GM12878 (cell line): Measurements from ENCODE around the gene RTEL1. TPM values are rescaled to one million over a fixed set of nuclear protein-coding genes. Genes with fewer than 3 reads are reported as not detected.
"Not testable (repeated sequence)": the region's sequence is repeated elsewhere in the genome, so short reads cannot be mapped to it uniquely, and the experiment has no call there.

Experiments
- ATAC-seq: fragments of 200-7000 bp; cut with Tn5 transposase; 3 replicates; pipeline ENCODE4 v1.9.1; 2020; ENCODE audit warnings: mild to moderate bottlenecking, moderate library complexity
- BruUV-seq: library from RNA; stranded (reverse); fragments of 400-500 nt; replicated peaks from 2 replicates; lab custom pipeline; 2021; lab: Mats Ljungman, UMichigan
- CTCF ChIA-PET: fragments of 300-600 bp; sonication (Branson Sonifier 250); formaldehyde crosslinking; extraction: SDS; loops from one replicate; lab custom pipeline; 2021; ENCODE audit warnings: inconsistent platforms; lab: Yijun Ruan, JAX
- POLR2A ChIA-PET: fragments of 350-600 bp; formaldehyde crosslinking; extraction: SDS; loops from one replicate; lab custom pipeline; 2021; ENCODE audit warnings: inconsistent platforms; lab: Charles Lee
- RAD21 ChIA-PET: fragments of 300-600 bp; sonication (Branson Sonifier 250); formaldehyde crosslinking; loops from one replicate; lab custom pipeline; 2023; ENCODE audit warnings: antibody characterized with exemption; ENCODE audit not compliant: unreplicated experiment; lab: Charles Lee
- SMC1A ChIA-PET: fragments of 300-600 bp; sonication (Branson Sonifier 250); formaldehyde crosslinking; loops from one replicate; lab custom pipeline; 2023; ENCODE audit not compliant: unreplicated experiment, uncharacterized antibody; lab: Charles Lee
- DNase-seq: peaks from one replicate; pipeline ENCODE4 v3.0.0-alpha.2; 2011; ENCODE audit warnings: low read depth, low spot score
- FAIRE-seq: peaks from 3 replicates; lab custom pipeline; 2011; peaks lifted over from hg19 to GRCh38; lab: Jason Lieb, UNC
- H2AFZ ChIP-seq: 2 replicates; pipeline ENCODE4 v1.6.0; 2011; ENCODE audit warnings: low read depth, low read length, control low read depth; ENCODE audit not compliant: control insufficient read depth
- H3K27ac ChIP-seq: 2 replicates; pipeline ENCODE4 v1.5.1; 2011; ENCODE audit warnings: control low read depth; ENCODE audit not compliant: control insufficient read depth, insufficient read depth
- H3K27me3 ChIP-seq, 2 experiments: replicated peaks in 1 of 2; 2 replicates each; pipeline versions ENCODE4 v1.6.0 to v1.6.1; 2011; ENCODE audit warnings: low read length in 1 of 2; ENCODE audit not compliant: control insufficient read depth in 2 of 2, insufficient read depth in 2 of 2
- H3K36me3 ChIP-seq, 2 experiments: 2 replicates each; pipeline ENCODE4 v1.5.1; 2011; ENCODE audit warnings: low read length in 1 of 2; ENCODE audit not compliant: control insufficient read depth in 2 of 2, insufficient read depth in 2 of 2
- H3K4me1 ChIP-seq: 2 replicates; pipeline ENCODE4 v1.6.1; 2011; ENCODE audit warnings: mild to moderate bottlenecking, low read length, moderate library complexity, mixed read lengths; ENCODE audit not compliant: control insufficient read depth, insufficient read depth
- H3K4me2 ChIP-seq: 2 replicates; pipeline ENCODE4 v1.6.0; 2011; ENCODE audit warnings: control low read depth; ENCODE audit not compliant: control insufficient read depth, insufficient read depth
- H3K4me3 ChIP-seq: fragments of 200-600 bp; sonication (generic); 2 replicates; pipeline ENCODE4 v1.5.1; 2016
- H3K79me2 ChIP-seq: 2 replicates; pipeline ENCODE4 v1.6.0; 2011; ENCODE audit warnings: low read length; ENCODE audit not compliant: control insufficient read depth, insufficient read depth
- H3K9ac ChIP-seq: 2 replicates; pipeline ENCODE4 v1.8.0; 2011; ENCODE audit warnings: low read length, control low read depth, mixed read lengths; ENCODE audit not compliant: control insufficient read depth, insufficient read depth
- H3K9me3 ChIP-seq: replicated peaks from 3 replicates; pipeline ENCODE4 v1.5.1; 2011; ENCODE audit warnings: mild to moderate bottlenecking, low read length; ENCODE audit not compliant: control insufficient read depth, insufficient read depth
- H4K20me1 ChIP-seq: 2 replicates; pipeline ENCODE4 v1.6.0; 2011; ENCODE audit not compliant: control insufficient read depth, insufficient read depth
- CBX5 ChIP-seq: sonication (generic); IDR thresholded peaks from 2 replicates; pipeline ENCODE4 v1.6.1; 2016; ENCODE audit warnings: low read depth, moderate library complexity, mild to moderate bottlenecking, inconsistent platforms
- RAD51 ChIP-seq: fragments of 450-650 bp; IDR thresholded peaks from 2 replicates; pipeline ENCODE4 v1.6.1; 2016; ENCODE audit warnings: moderate library complexity, mild to moderate bottlenecking, inconsistent platforms
- TCF3 ChIP-seq: IDR thresholded peaks from 2 replicates; pipeline ENCODE4 v1.6.1; 2012; ENCODE audit warnings: low read depth, mild to moderate bottlenecking, low read length, borderline replicate concordance; ENCODE audit not compliant: insufficient read depth
- WGBS: methylation state at CpG from one replicate; pipeline ENCODE4 v1.1.6; 2016; ENCODE audit warnings: low lambda C conversion rate; ENCODE audit not compliant: insufficient replicate concordance, insufficient coverage; ENCODE audit errors: missing lambda C conversion rate; 5-methylcytosine and 5-hydroxymethylcytosine counted together
- in situ Hi-C: fragments of 300-500 bp; cut with MboI; formaldehyde crosslinking; loops from 9 replicates; pipeline ENCODE4 v1.14.3; 2018; ENCODE audit warnings: mixed read lengths
- intact Hi-C: fragments of 100-400 bp; cut with micrococcal nuclease; formaldehyde crosslinking; loops from one replicate; pipeline ENCODE4 v1.14.2; 2022; ENCODE audit not compliant: unreplicated experiment
- polyA plus RNA-seq, 11 experiments: library from polyadenylated mRNA; depleted of rRNA in 4 of 11; unstranded in 6 of 11; stranded (reverse) in 5 of 11; fragments of >200 nt; fragmentation: Nextera tagmentation in 4 of 11; fragmentation: Illumina TruSeq in 1 of 11; extraction: Ambion mirVana in 4 of 11; extraction: Trizol in 1 of 11; gene quantifications; 1 replicate in 1 of 11; 2 replicates in 10 of 11; pipeline versions ENCODE4 v1.2.1 to v1.2.3, GENCODE V29; 2011 to 2016; ENCODE audit warnings: inconsistent platforms in 2 of 11, missing spikeins in 2 of 11, low read depth in 1 of 11
- total RNA-seq, 4 experiments: library from RNA; depleted of rRNA in 3 of 4; stranded (reverse); fragments of >200 nt in 3 of 4; fragmentation: Illumina TruSeq in 1 of 4; extraction: Trizol in 1 of 4; gene quantifications; 2 replicates each; pipeline versions ENCODE4 v1.2.1 to v1.2.3, GENCODE V29; 2013 to 2021

RTEL1 gene
- total and polyA plus RNA-seq, 10 of the 15 experiments (the other 5 are each of a cell fraction or from before 2014, with no cell fraction given) = 0.40 to 37.2 (median 15.6) TPM; not detected in 1

DNA sequence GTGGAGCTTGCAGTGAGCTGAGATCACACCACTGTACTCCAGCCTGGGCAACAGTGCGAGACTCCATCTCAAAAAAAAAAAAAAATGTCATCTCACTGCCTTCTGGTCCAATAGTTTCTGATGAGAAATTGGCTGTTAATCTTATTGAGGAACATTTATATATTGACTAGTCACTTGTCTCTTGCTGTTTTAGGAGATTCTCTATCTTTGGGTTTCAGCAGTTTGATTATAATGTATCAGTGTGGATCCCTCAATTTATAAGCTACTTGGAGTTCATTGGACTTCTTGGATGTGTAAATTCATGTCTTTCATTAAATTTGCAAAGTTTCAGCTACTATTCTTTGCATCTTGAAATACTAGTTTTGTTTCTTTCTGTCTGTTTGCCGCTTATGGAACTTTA, 60.9 kb downstream of the RTEL1 start:
- DNase-seq = no peak
- CTCF ChIA-PET = interaction anchor here (1.0 to 1.2 kb wide), 2 partner anchors 11 to 67 kb away, joined by 3 to 4 read pairs; partner anchors contain the start of genes ARFRP1 and ZGPAT
- no peaks in the 10 kb centered on the region for H4K20me1 ChIP-seq
- H3K4me3 ChIP-seq = no peak overlapping the region
- FAIRE-seq = no peak
- no peak overlapping the region for H3K9ac ChIP-seq
- no peaks in the 10 kb centered on the region for H3K27me3 ChIP-seq
- SMC1A ChIA-PET = interaction anchor here (1.0 to 1.2 kb wide), 3 partner anchors 9 to 21 kb away, joined by 3 read pairs; partner anchors contain the start of genes ARFRP1 and ZGPAT
- TF ChIP-seq RAD51 (no peak), TCF3 (no peak), CBX5 (0 out of 2 replicates have a peak, but pooled peaks have one; percentile 60)
- H3K4me1 ChIP-seq = peaks cover 7% of the 10 kb centered on the region
- H3K36me3 ChIP-seq = peaks cover 5 to 33% of the 10 kb centered on the region in 2 experiments
- intact Hi-C loops (no loop called here), in situ Hi-C loops (no loop called here)
- RAD21 ChIA-PET = no interaction called here
- no peak overlapping the region for H3K4me2 ChIP-seq
- no peak overlapping the region for H3K27ac ChIP-seq
- peaks cover 33% of the 10 kb centered on the region for H3K9me3 ChIP-seq
- POLR2A ChIA-PET = interaction anchor here (0.6 to 1.6 kb wide), 3 partner anchors 9 to 257 kb away, joined by 3 to 6 read pairs (median 3); no protein-coding TSS in a partner anchor
- BruUV-seq = no TSS peak
- 100% methylated on average over 2 of the region's 2 CpGs for whole genome bisulfite sequencing
- peaks cover 26% of the 10 kb centered on the region for H3K79me2 ChIP-seq
- H2AFZ ChIP-seq = no peak overlapping the region
- no peak for ATAC-seq

DNA sequence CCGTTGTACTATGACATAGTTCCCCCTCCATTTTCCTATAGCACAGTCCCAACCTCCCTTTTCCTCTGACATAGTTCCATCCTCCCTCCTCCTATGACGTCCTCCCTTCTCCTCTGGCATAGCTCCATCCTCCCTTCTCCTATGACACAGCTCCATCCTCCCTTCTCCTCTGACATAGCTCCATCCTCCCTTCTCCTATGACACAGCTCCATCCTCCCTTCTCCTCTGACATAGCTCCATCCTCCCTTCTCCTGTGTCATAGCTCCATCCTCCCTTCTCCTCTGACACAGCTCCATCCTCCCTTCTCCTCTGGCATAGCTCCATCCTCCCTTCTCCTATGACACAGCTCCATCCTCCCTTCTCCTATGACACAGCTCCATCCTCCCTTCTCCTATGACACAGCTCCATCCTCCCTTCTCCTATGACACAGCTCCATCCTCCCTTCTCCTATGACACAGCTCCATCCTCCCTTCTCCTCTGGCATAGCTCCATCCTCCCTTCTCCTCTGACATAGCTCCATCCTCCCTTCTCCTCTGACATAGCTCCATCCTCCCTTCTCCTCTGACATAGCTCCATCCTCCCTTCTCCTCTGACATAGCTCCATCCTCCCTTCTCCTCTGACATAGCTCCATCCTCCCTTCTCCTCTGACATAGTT, 65.0 kb downstream of the RTEL1 start:
- H4K20me1 ChIP-seq, H3K9ac ChIP-seq, H3K4me3 ChIP-seq, H2AFZ ChIP-seq, H3K27ac ChIP-seq, H3K27me3 ChIP-seq, ATAC-seq, H3K79me2 ChIP-seq, FAIRE-seq, BruUV-seq, intact Hi-C loops, H3K4me2 ChIP-seq, DNase-seq, RAD21 ChIA-PET, in situ Hi-C loops: not testable (repeated sequence)
- WGBS = 92% methylated on average over 1 of the region's 2 CpGs
- Histone ChIP-seq H3K9me3 (peaks cover 13% of the 10 kb centered on the region), H3K36me3 (peaks cover 1 to 19% of the 10 kb centered on the region in 2 experiments), H3K4me1 (peaks cover 19% of the 10 kb centered on the region)
- SMC1A ChIA-PET = interaction anchor here (0.6 to 2.1 kb wide), 2 partner anchors 15 to 21 kb away, joined by 3 to 7 read pairs; partner anchors contain the start of genes ARFRP1 and ZGPAT
- CTCF ChIA-PET = interaction anchor here (0.6 to 2.2 kb wide), 3 partner anchors 13 to 57 kb away, joined by 3 to 7 read pairs (median 3); partner anchors contain the start of genes ARFRP1, LIME1 and ZGPAT
- POLR2A ChIA-PET = interaction anchor here (0.6 to 1.0 kb wide), 2 partner anchors 8 to 12 kb away, joined by 3 to 4 read pairs; no protein-coding TSS in a partner anchor
